ENCODE results near the gene FBXO7. TPM values are rescaled to one million over a fixed set of nuclear protein-coding genes. Genes with fewer than 3 reads are reported as not detected.

Gene FBXO7
- total and polyA plus RNA-seq, 9 of the 15 experiments (the other 6 are each of a cell fraction or from before 2014, with no cell fraction given), result 34.0 to 162 (median 85.2) TPM

DNA sequence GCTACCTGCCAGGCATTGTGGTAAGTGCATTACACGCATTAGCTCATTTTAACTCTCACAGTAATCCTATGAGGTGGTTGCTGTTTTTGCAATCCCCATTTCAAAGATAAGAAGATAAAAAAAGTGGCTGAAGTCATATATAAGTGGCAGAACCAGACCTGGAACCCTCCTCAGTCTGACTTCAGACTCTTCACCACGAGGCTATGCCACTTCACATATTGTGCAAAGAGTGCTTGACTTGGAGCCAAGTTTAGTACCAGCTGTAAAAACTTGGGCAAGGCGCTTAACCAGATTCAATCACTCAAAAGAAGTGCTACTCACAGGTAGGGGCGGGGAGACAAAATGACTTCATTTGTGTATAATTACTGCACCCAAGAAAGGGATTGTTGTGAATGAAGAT lies 25.6 kb upstream of the FBXO7 start (continued):
- TF ChIP-seq, protein P1, sequence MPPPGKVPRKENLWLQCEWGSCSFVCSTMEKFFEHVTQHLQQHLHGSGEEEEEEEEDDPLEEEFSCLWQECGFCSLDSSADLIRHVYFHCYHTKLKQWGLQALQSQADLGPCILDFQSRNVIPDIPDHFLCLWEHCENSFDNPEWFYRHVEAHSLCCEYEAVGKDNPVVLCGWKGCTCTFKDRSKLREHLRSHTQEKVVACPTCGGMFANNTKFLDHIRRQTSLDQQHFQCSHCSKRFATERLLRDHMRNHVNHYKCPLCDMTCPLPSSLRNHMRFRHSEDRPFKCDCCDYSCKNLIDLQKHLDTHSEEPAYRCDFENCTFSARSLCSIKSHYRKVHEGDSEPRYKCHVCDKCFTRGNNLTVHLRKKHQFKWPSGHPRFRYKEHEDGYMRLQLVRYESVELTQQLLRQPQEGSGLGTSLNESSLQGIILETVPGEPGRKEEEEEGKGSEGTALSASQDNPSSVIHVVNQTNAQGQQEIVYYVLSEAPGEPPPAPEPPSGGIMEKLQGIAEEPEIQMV (tag; conservative IDR thresholded peaks at IDR 0.05; ENCODE audit: low read depth), result no peak

DNA sequence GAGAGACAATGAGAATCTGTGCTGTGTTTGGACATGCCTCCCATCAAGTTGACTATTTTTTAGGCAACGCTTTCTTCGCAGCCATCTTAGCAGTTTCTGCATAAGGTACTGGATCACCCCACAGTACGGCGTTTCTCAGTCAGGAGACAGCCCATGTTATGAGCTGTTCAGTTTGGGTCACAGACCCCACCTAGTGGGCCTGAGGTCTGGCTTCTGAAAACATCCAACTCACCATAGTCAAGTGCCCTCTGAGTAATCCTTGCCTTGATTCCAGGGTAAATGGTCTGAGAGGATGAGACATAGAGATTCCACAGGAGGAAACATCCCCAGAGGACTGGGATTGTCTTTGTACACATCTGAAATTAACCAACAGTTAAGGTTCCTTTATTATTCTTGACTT lies 17.6 kb upstream of the FBXO7 start:
- H3K9ac ChIP-seq (ENCODE audit: insufficient read depth in 1 of 2, low read depth in 2 of 2, low read length in 2 of 2), result no peak overlapping the region
- intact Hi-C loops (cut with micrococcal nuclease) (no loop called here), in situ Hi-C loops (cut with MboI) (no loop called here)
- H4K20me1 ChIP-seq (replicated peaks; ENCODE audit: control insufficient read depth, insufficient read depth, low read length), result no peaks in the 10 kb centered on the region
- no peaks in the 10 kb centered on the region for H3K79me2 ChIP-seq (ENCODE audit: control insufficient read depth, insufficient read depth, low read length)
- ATAC-seq, result no peak
- 2% methylated on average over 4 of the region's 4 CpGs for WGBS (ENCODE audit: insufficient coverage, low coverage, missing lambda C conversion rate)
- H3K4me1 ChIP-seq (replicated peaks in 1 of 2; ENCODE audit: control insufficient read depth in 2 of 2, insufficient read depth in 2 of 2, low read length in 2 of 2), result no peaks in the 10 kb centered on the region
- no peak overlapping the region for H2AFZ ChIP-seq (ENCODE audit: low read depth, low read length)
- no peaks in the 10 kb centered on the region for H3K9me1 ChIP-seq (ENCODE audit: control insufficient read depth, insufficient read depth, low read length)
- H3K36me3 ChIP-seq (ENCODE audit: control insufficient read depth, insufficient read depth, low read length), result no peaks in the 10 kb centered on the region
- CTCF ChIA-PET (ENCODE audit: low intra/inter-chr PET ratio), result no interaction called here
- no peak overlapping the region for H3K27ac ChIP-seq (ENCODE audit: extremely low read depth, low read depth, low read length)
- no peak overlapping the region for H3K4me2 ChIP-seq (ENCODE audit: insufficient read depth, low read length)
- H3K27me3 ChIP-seq (ENCODE audit: control insufficient read depth in 2 of 2, insufficient read depth in 2 of 2, low read length in 2 of 2), result peaks cover 4 to 12% of the 10 kb centered on the region in 2 experiments; a peak in 2 of 5 replicates
- POLR2A ChIA-PET, result interaction anchor here (0.6 kb wide), 1 partner anchor 10 kb away, joined by 3 read pairs; no protein-coding TSS in a partner anchor
- no peaks in the 10 kb centered on the region for H3K9me3 ChIP-seq (replicated peaks; ENCODE audit: control insufficient read depth, insufficient read depth, low read depth, low read length)
- TF ChIP-seq PHB2 (IDR thresholded peaks at IDR 0.05; ENCODE audit: low read depth) (no peak), HNRNPL (IDR thresholded peaks at IDR 0.05; ENCODE audit: low read depth, low read length) (no peak)
- BruUV-seq (replicated peaks), result no TSS peak
- H3K4me3 ChIP-seq, result no peak overlapping the region
- DNase-seq (ENCODE audit: extremely low read depth in 1 of 4, low spot score in 3 of 4), result no peak
- no peak for FAIRE-seq
